Immature natural killer cell (primary cell): ENCODE results near the gene METTL9. TPM values are rescaled to one million over a fixed set of nuclear protein-coding genes. Genes with fewer than 3 reads are reported as not detected.
"Not testable (repeated sequence)": the region's sequence is repeated elsewhere in the genome, so short reads cannot be mapped to it uniquely, and the experiment has no call there.

Experiments used
- DNase-seq, 3 donors: peaks; one replicate each; pipeline ENCODE4 v3.0.0; 2022; ENCODE audit warnings: mixed read lengths in 1 of 3
- H3K27ac Mint-ChIP-seq, 6 donors: one replicate each; pipeline ENCODE4 v1.8.0; 2020; ENCODE audit warnings: mixed read lengths in 6 of 6, mild to moderate bottlenecking in 5 of 6, inconsistent platforms in 4 of 6, moderate library complexity in 3 of 6
- H3K27me3 Mint-ChIP-seq, 3 donors: one replicate each; pipeline ENCODE4 v1.8.0; 2020 to 2021; ENCODE audit warnings: low read depth in 3 of 3, mild to moderate bottlenecking in 3 of 3, mixed read lengths in 3 of 3, moderate library complexity in 3 of 3, inconsistent platforms in 1 of 3
- H3K36me3 Mint-ChIP-seq, 3 donors: one replicate each; pipeline ENCODE4 v1.8.0; 2020; ENCODE audit warnings: mixed read lengths in 3 of 3, inconsistent platforms in 2 of 3, mild to moderate bottlenecking in 2 of 3
- H3K4me1 Mint-ChIP-seq, 2 donors: one replicate each; pipeline ENCODE4 v1.8.0; 2020; ENCODE audit warnings: inconsistent platforms in 2 of 2, mild to moderate bottlenecking in 2 of 2, mixed read lengths in 2 of 2, moderate library complexity in 1 of 2
- H3K4me3 Mint-ChIP-seq, 5 donors: one replicate each; pipeline ENCODE4 v1.8.0; 2020; ENCODE audit warnings: mild to moderate bottlenecking in 5 of 5, mixed read lengths in 5 of 5, inconsistent platforms in 3 of 5, moderate library complexity in 3 of 5
- H3K9me3 Mint-ChIP-seq, 6 donors: one replicate each; pipeline ENCODE4 v1.8.0; 2020; ENCODE audit warnings: mild to moderate bottlenecking in 6 of 6, mixed read lengths in 6 of 6, inconsistent platforms in 4 of 6, moderate library complexity in 3 of 6
- polyA plus RNA-seq, 3 donors: library from polyadenylated mRNA; unstranded; fragments of 300-500 nt; fragmentation: Illumina TruSeq; gene quantifications; one replicate each; pipeline ENCODE4 v1.2.3, GENCODE V29; 2021

The METTL9 gene
- polyA plus RNA-seq, 3 donors from 2014 or later = 113 to 149 (median 147) TPM

- Mint-ChIP-seq H3K27ac (no peak overlapping the region), H3K4me3 (no peak overlapping the region), H3K36me3 (no peaks in the 10 kb centered on the region), H3K4me1 (no peaks in the 10 kb centered on the region), H3K27me3 (peaks cover 0 to 3% (median 0%) of the 10 kb centered on the region in 3 donors), H3K9me3 (no peaks in the 10 kb centered on the region)
- DNase-seq = peak in 2 of 3 donors; percentile 6 to 20
Measured at GRCh38 chr16:21684199-21684598, 84.8 kb downstream of the METTL9 start.

- Mint-ChIP-seq H3K27ac (no peak overlapping the region), H3K27me3 (no peaks in the 10 kb centered on the region), H3K4me3 (no peak overlapping the region), H3K36me3 (no peaks in the 10 kb centered on the region), H3K4me1 (no peaks in the 10 kb centered on the region), H3K9me3 (no peaks in the 10 kb centered on the region)
- no peak for DNase-seq
Measured at GRCh38 chr16:21685034-21685455, 85.7 kb downstream of the METTL9 start.

DNA sequence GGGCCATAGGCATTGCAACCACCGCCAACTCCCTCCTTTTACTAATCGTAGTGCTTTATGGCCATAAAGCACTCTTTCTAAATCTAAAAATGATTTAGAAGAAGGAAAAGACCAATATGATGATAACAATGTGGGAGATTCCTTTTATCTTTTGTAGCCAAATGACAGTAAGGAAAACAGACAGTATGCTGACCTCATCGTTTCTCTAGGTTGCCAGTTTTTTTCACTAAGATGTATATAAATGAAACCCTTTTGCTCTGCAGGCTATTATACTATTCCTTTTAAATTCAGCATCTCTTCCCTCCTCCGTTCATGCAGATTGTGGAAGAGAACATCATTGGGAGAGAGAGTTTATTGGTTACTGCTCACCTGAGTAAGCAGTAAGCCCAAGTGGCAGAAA lies 89.7 kb downstream of the METTL9 start:
- DNase-seq = no peak
- Mint-ChIP-seq H3K4me1 (no peaks in the 10 kb centered on the region), H3K27me3 (peaks cover 0 to 7% (median 3%) of the 10 kb centered on the region in 3 donors), H3K27ac (no peak overlapping the region), H3K9me3 (no peaks in the 10 kb centered on the region), H3K4me3 (no peak overlapping the region), H3K36me3 (no peaks in the 10 kb centered on the region)

DNA sequence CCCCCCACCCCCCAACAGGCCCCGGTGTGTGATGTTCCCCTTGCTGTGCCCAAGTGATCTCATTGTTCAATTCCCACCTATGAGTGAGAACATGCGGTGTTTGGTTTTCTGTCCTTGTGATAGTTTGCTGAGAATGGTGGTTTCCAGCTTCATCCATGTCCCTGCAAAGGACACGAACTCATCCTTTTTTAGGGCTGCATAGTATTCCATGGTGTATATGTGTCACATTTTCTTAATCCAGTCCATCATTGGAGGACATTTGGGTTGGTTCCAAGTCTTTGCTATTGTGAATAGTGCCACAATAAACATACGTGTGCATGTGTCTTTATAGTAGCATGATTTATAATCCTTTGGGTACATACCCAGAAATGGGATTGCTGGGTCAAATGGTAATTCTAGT lies 91.6 kb downstream of the METTL9 start:
- H3K27me3 Mint-ChIP-seq, DNase-seq, H3K27ac Mint-ChIP-seq, H3K4me3 Mint-ChIP-seq, H3K36me3 Mint-ChIP-seq, H3K9me3 Mint-ChIP-seq, H3K4me1 Mint-ChIP-seq: not testable (repeated sequence)

GRCh38 chr16:21694609-21695008 lies 95.2 kb downstream of the METTL9 start:
- no peaks in the 10 kb centered on the region for H3K36me3 Mint-ChIP-seq
- no peaks in the 10 kb centered on the region for H3K4me1 Mint-ChIP-seq

GRCh38 chr16:21697032-21697431 lies 97.7 kb downstream of the METTL9 start:
- Mint-ChIP-seq H3K4me3 (no peak overlapping the region), H3K9me3 (no peaks in the 10 kb centered on the region), H3K27me3 (peaks cover 0 to 6% (median 3%) of the 10 kb centered on the region in 3 donors), H3K4me1 (no peaks in the 10 kb centered on the region), H3K27ac (no peak overlapping the region), H3K36me3 (no peaks in the 10 kb centered on the region)
- DNase-seq = no peak

More at GRCh38 chr16:21694609-21695008, 95.2 kb downstream of the METTL9 start:
- no peak for DNase-seq
- H3K27ac Mint-ChIP-seq = no peak overlapping the region
- H3K9me3 Mint-ChIP-seq = no peaks in the 10 kb centered on the region
- H3K27me3 Mint-ChIP-seq = peaks cover 0 to 9% (median 3%) of the 10 kb centered on the region in 3 donors
- no peak overlapping the region for H3K4me3 Mint-ChIP-seq

DNA sequence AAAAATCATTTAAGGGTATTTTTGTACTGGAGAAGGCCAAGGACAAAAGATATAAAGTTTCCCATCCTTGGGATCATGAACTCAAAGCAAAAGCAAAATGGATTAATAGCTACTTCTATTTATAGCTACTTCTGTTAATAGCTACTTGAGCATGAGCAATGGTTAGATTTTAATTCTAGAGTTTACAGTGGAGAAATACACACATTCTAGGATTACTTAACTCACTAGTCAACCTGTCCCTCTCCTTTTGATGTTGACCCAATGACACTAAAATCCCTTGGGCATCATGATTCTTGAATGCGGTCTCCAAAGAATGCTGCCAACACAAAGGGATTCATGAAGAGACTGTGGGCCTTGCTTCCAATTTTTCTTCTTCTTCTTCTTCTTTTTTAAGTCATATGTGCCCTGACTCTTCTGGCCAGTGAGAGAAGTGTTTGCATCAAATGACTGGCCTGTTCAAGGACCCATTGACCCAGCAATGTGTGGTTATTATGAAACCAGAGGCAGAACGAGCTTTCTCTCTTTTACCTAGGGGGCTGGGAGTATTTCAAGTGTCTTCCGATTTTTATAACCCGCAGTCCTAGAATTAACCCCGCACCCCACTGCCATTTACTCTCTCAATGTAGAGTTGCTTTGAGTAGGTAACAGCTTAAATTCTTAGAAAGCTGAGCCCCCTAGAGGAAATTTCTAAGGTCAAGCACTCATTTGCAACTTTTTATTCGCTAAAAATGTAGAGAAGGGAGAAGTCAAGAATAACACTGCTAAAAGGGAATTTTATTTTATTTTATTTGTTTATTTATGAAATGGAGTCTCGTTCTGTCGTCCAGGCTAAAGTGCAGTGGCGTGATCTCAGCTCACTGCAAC lies 99.0 kb downstream of the METTL9 start:
- Mint-ChIP-seq H3K4me3 (no peak overlapping the region), H3K9me3 (no peaks in the 10 kb centered on the region), H3K4me1 (no peaks in the 10 kb centered on the region), H3K27me3 (peaks cover 0 to 2% (median 1%) of the 10 kb centered on the region in 3 donors), H3K27ac (no peak overlapping the region), H3K36me3 (no peaks in the 10 kb centered on the region)
- no peak for DNase-seq

- DNase-seq = no peak
- Mint-ChIP-seq H3K4me1 (no peaks in the 10 kb centered on the region), H3K27ac (no peak overlapping the region), H3K27me3 (peaks cover 0 to 2% (median 1%) of the 10 kb centered on the region in 3 donors), H3K36me3 (no peaks in the 10 kb centered on the region), H3K4me3 (no peak overlapping the region), H3K9me3 (no peaks in the 10 kb centered on the region)
Measured at GRCh38 chr16:21701271-21701670, 101.9 kb downstream of the METTL9 start.

DNA sequence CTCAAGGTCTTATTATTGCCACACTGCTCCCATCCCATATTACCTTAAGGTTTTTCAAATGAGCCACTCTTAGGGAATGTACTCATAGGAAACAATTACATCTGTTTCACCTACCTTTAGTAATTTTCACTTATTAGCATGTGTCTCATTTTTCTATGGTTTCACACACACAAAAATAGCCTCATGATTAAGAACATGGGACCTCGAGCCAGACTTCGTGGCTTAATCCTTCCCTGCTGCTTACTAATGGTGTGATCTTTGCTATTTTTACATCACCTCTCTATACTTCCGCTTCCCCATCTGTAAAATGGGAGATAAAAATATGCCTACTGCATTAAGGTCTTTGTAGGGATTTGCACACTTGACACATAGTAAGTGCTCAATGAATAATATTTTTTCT lies 102.9 kb downstream of the METTL9 start:
- Mint-ChIP-seq H3K4me3 (no peak overlapping the region), H3K36me3 (no peaks in the 10 kb centered on the region), H3K27me3 (peaks cover 0 to 3% (median under 1%) of the 10 kb centered on the region in 3 donors), H3K27ac (no peak overlapping the region), H3K4me1 (no peaks in the 10 kb centered on the region), H3K9me3 (no peaks in the 10 kb centered on the region)
- DNase-seq = no peak

DNA sequence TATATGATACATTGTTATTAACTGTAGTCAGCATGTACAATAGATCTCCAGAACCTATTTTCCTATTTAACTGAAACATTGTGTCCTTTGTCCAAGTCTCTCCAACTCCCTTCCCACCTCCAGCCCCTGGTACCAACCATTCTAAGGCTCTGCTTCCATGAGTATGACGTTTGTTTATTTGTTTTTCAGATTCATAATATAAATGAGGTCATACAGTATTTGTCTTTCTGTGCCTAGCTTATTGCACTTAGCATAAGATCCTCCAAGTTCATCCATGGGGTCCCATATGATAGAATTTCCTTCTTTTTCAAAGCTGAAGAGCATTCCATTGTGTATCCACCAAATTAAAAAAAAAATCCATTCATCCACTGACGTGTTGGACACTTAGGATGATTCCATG lies 103.8 kb downstream of the METTL9 start:
- no peak for DNase-seq
- H3K36me3 Mint-ChIP-seq = no peaks in the 10 kb centered on the region
- no peak overlapping the region for H3K4me3 Mint-ChIP-seq
- H3K27me3 Mint-ChIP-seq = peaks cover 0 to 3% (median 0%) of the 10 kb centered on the region in 3 donors
- H3K9me3 Mint-ChIP-seq = no peaks in the 10 kb centered on the region
- H3K27ac Mint-ChIP-seq = no peak overlapping the region
- no peaks in the 10 kb centered on the region for H3K4me1 Mint-ChIP-seq

DNA sequence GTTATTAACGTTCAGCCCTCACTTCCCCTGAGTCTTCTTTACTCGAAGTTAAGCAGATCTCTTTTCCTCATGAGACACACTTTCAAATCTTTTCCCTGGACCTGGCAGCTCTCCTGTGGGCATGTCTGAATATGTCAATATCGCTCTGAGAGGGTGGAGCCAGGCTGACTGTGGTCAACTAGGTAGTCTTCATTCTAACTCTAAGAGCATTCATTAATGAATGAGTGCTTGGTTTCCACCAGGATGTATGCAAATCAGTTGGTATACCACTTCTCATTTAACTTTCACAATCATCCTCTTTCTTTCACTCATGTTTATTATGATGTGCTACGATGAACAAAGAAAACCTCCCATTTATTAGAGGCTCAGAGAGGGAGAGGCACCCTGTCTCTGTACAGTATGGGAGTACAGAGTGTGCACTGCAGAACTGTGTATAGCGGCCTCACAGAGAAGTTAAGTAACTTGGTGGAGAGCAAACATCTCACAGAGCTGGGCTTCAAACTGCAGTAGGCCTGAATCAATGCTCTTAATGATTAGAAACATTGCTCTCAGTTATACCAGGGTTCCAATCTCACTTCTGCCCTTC lies 104.3 kb downstream of the METTL9 start:
- H3K4me3 Mint-ChIP-seq = no peak overlapping the region
- no peak for DNase-seq
- no peak overlapping the region for H3K27ac Mint-ChIP-seq

GRCh38 chr16:21704266-21704665 lies 104.9 kb downstream of the METTL9 start:
- Mint-ChIP-seq H3K27me3 (peaks cover 0 to 3% (median 0%) of the 10 kb centered on the region in 3 donors), H3K4me3 (no peak overlapping the region), H3K27ac (no peak overlapping the region), H3K9me3 (no peaks in the 10 kb centered on the region), H3K4me1 (no peaks in the 10 kb centered on the region), H3K36me3 (no peaks in the 10 kb centered on the region)
- DNase-seq = no peak

More for the DNA sequence above, 104.3 kb downstream of the METTL9 start:
- H3K9me3 Mint-ChIP-seq = no peaks in the 10 kb centered on the region
- H3K36me3 Mint-ChIP-seq = no peaks in the 10 kb centered on the region
- peaks cover 0 to 3% (median 0%) of the 10 kb centered on the region in 3 donors for H3K27me3 Mint-ChIP-seq
- H3K4me1 Mint-ChIP-seq = no peaks in the 10 kb centered on the region

DNA sequence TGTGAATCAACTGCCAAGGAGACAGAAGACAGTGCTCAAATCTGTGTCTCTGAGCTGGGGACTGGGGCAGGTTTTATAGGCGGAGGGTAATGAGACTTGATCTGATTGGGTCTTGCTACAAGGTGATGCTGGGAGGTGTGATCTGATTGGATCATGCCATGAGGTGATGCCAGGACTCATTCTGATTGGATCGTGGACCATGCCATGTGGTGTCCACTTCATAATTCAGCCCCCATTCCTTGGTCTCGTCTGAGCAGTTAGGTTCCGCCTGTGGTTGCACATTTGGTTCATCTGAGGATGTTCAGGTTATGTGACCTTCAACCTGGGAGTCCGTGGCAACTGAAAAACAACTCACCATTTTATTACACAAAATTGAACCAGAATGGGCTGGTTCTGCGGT lies 105.4 kb downstream of the METTL9 start:
- no peak for DNase-seq
- Mint-ChIP-seq H3K4me3 (no peak overlapping the region), H3K27me3 (peaks cover 0 to 3% (median 0%) of the 10 kb centered on the region in 3 donors), H3K4me1 (no peaks in the 10 kb centered on the region), H3K27ac (no peak overlapping the region), H3K36me3 (no peaks in the 10 kb centered on the region), H3K9me3 (no peaks in the 10 kb centered on the region)
